Stimulated activated naive CD4-positive, alpha-beta T cell (primary cell): ENCODE data around the gene CDADC1.
"Not testable (repeated sequence)": the region's sequence is repeated elsewhere in the genome, so short reads cannot be mapped to it uniquely, and the experiment has no call there.

Source experiments
- DNase-seq, 6 experiments: peaks; one replicate each; lab custom pipeline; 2025; lab: John Stamatoyannopoulos, UW

The CDADC1 gene

GRCh38 chr13:49315756-49316482, 68.2 kb downstream of the CDADC1 start:
- DNase-seq: no peak

- DNase-seq: no peak
Measured at GRCh38 chr13:49319551-49319950, 71.8 kb downstream of the CDADC1 start.

- DNase-seq: no peak
Measured at GRCh38 chr13:49319951-49320350, 72.2 kb downstream of the CDADC1 start.

- no peak for DNase-seq
Measured at GRCh38 chr13:49320975-49321374, 73.2 kb downstream of the CDADC1 start.

- no peak for DNase-seq
Measured at GRCh38 chr13:49322702-49323101, 75.0 kb downstream of the CDADC1 start.

- DNase-seq: no peak
Measured at GRCh38 chr13:49323344-49323743, 75.6 kb downstream of the CDADC1 start.

GRCh38 chr13:49326222-49326917, 78.6 kb downstream of the CDADC1 start:
- DNase-seq: no peak

- DNase-seq: not testable (repeated sequence)
Measured at GRCh38 chr13:49327145-49327544, 79.4 kb downstream of the CDADC1 start.

- no peak for DNase-seq
Measured at GRCh38 chr13:49329831-49330545, 82.3 kb downstream of the CDADC1 start.

GRCh38 chr13:49330546-49330864, 82.8 kb downstream of the CDADC1 start:
- DNase-seq: no peak

- no peak for DNase-seq
Measured at GRCh38 chr13:49336655-49337054, 88.9 kb downstream of the CDADC1 start.

- DNase-seq: no peak
Measured at GRCh38 chr13:49340161-49340560, 92.4 kb downstream of the CDADC1 start.

- no peak for DNase-seq
Measured at GRCh38 chr13:49341517-49341916, 93.8 kb downstream of the CDADC1 start.

GRCh38 chr13:49341941-49342340, 94.2 kb downstream of the CDADC1 start:
- no peak for DNase-seq

- DNase-seq: no peak
Measured at GRCh38 chr13:49342454-49342853, 94.7 kb downstream of the CDADC1 start.
